Keratinocyte (primary cell): ENCODE measurements around the gene PEMT. TPM values are rescaled to one million over a fixed set of nuclear protein-coding genes. Genes with fewer than 3 reads are reported as not detected.

Experiments
- DNase-seq: peaks from one replicate; pipeline ENCODE4 v3.0.0-alpha.2; 2011; ENCODE audit warnings: low read depth, missing footprints, low spot score
- FAIRE-seq: peaks from 2 replicates; lab custom pipeline; 2011; peaks lifted over from hg19 to GRCh38; lab: Jason Lieb, UNC
- H2AFZ ChIP-seq: 2 replicates; pipeline ENCODE4 v1.6.0; 2012; ENCODE audit warnings: low read length, control low read depth, inconsistent platforms; ENCODE audit not compliant: control insufficient read depth
- H3K27ac ChIP-seq: 2 replicates; pipeline ENCODE4 v1.5.1; 2011; ENCODE audit warnings: low read length; ENCODE audit not compliant: control insufficient read depth, insufficient read depth
- H3K27me3 ChIP-seq: 3 replicates; pipeline ENCODE4 v1.6.0; 2011; ENCODE audit warnings: low read length; ENCODE audit not compliant: control insufficient read depth, insufficient read depth; ENCODE audit errors: extremely low read depth
- H3K36me3 ChIP-seq, 2 experiments: 2 replicates in 1 of 2; 3 replicates in 1 of 2; pipeline ENCODE4 v1.5.1; 2011; ENCODE audit warnings: low read length in 2 of 2, mild to moderate bottlenecking in 1 of 2; ENCODE audit not compliant: control insufficient read depth in 2 of 2, insufficient read depth in 2 of 2; ENCODE audit errors: extremely low read depth in 1 of 2
- H3K4me1 ChIP-seq: 3 replicates; pipeline ENCODE4 v1.5.1; 2011; ENCODE audit warnings: low read length; ENCODE audit not compliant: control insufficient read depth, insufficient read depth; ENCODE audit errors: extremely low read depth
- H3K4me2 ChIP-seq: 3 replicates; pipeline ENCODE4 v1.6.0; 2011; ENCODE audit warnings: low read depth, low read length; ENCODE audit not compliant: control insufficient read depth, insufficient read depth; ENCODE audit errors: extremely low read depth
- H3K4me3 ChIP-seq, 3 experiments: fragments of 200-600 bp in 1 of 3; sonication (generic) in 1 of 3; 2 replicates in 2 of 3; 3 replicates in 1 of 3; pipeline ENCODE4 v1.5.1; 2011 to 2016; ENCODE audit warnings: low read length in 3 of 3, mild to moderate bottlenecking in 3 of 3, control low read depth in 2 of 3, inconsistent platforms in 1 of 3, low read depth in 1 of 3, mixed read lengths in 1 of 3, mixed run types in 1 of 3, moderate library complexity in 1 of 3; ENCODE audit not compliant: control insufficient read depth in 2 of 3, insufficient read depth in 2 of 3; ENCODE audit errors: extremely low read depth in 1 of 3
- H3K79me2 ChIP-seq: 2 replicates; pipeline ENCODE4 v1.6.0; 2012; ENCODE audit warnings: low read length; ENCODE audit not compliant: control insufficient read depth, insufficient read depth
- H3K9ac ChIP-seq: 3 replicates; pipeline ENCODE4 v1.6.0; 2011; ENCODE audit warnings: low read length; ENCODE audit not compliant: control insufficient read depth, insufficient read depth; ENCODE audit errors: extremely low read depth
- H3K9me1 ChIP-seq: 3 replicates; pipeline ENCODE4 v1.6.0; 2011; ENCODE audit warnings: low read length; ENCODE audit not compliant: control insufficient read depth, insufficient read depth; ENCODE audit errors: extremely low read depth
- H3K9me3 ChIP-seq: 2 replicates; pipeline ENCODE4 v1.5.1; 2012; ENCODE audit warnings: low read depth, low read length; ENCODE audit not compliant: control insufficient read depth
- H4K20me1 ChIP-seq: 3 replicates; pipeline ENCODE4 v1.6.0; 2011; ENCODE audit warnings: low read length; ENCODE audit not compliant: control insufficient read depth, insufficient read depth; ENCODE audit errors: extremely low read depth
- CTCF ChIP-seq, 3 experiments: IDR thresholded peaks in 1 of 3; conservative IDR thresholded peaks in 1 of 3; optimal IDR thresholded peaks in 1 of 3; 2 replicates in 2 of 3; 3 replicates in 1 of 3; pipeline versions ENCODE3 to v1.5.1; 2011; ENCODE audit warnings: low read length in 3 of 3, mild to moderate bottlenecking in 3 of 3, moderate library complexity in 2 of 3, control low read depth in 1 of 3, inconsistent platforms in 1 of 3; ENCODE audit not compliant: insufficient read depth in 2 of 3; ENCODE audit errors: extremely low read depth in 1 of 3
- EZH2 ChIP-seq: IDR thresholded peaks from one replicate; pipeline ENCODE4 v1.6.1; 2012; ENCODE audit warnings: inconsistent platforms, mild to moderate bottlenecking, low read length, moderate library complexity
- dilution Hi-C: fragments of 300-500 bp; cut with MboI; formaldehyde crosslinking; loops from one replicate; pipeline ENCODE4 v1.7.0; 2020; ENCODE audit warnings: low sequenced_read_pairs; ENCODE audit not compliant: extremely low pct_ligation_motif_present
- polyA plus RNA-seq, 5 experiments: library from polyadenylated mRNA; depleted of rRNA in 3 of 5; stranded (reverse) in 3 of 5; stranded (forward) in 1 of 5; unstranded in 1 of 5; fragments of >200 nt; gene quantifications; 1 replicate in 1 of 5; 2 replicates in 3 of 5; 3 replicates in 1 of 5; pipeline versions ENCODE4 v1.2.1 to v1.2.3, GENCODE V29; 2011 to 2012; ENCODE audit warnings: missing spikeins in 2 of 5, low read depth in 1 of 5, low replicate concordance in 1 of 5

Gene PEMT
- polyA plus RNA-seq, 1 donor (not counting 4 experiments of a cell fraction or from before 2014, with no cell fraction given): 17.7 TPM

- H3K9me1 ChIP-seq: no peaks in the 10 kb centered on the region
- no peak overlapping the region for H3K27ac ChIP-seq
- H3K9me3 ChIP-seq: no peaks in the 10 kb centered on the region
- H3K79me2 ChIP-seq: no peaks in the 10 kb centered on the region
- H3K36me3 ChIP-seq: peaks cover 11 to 19% of the 10 kb centered on the region in 2 experiments
- peaks cover 17% of the 10 kb centered on the region for H3K27me3 ChIP-seq
- H3K4me2 ChIP-seq: no peak overlapping the region
- dilution Hi-C loops: no loop called here
- H3K4me1 ChIP-seq: peaks cover 9% of the 10 kb centered on the region
- TF ChIP-seq CTCF (optimal IDR thresholded peaks at IDR 0.05 in 1 of 3, IDR thresholded peaks at IDR 0.05 in 1 of 3, conservative IDR thresholded peaks at IDR 0.05 in 1 of 3; ENCODE audit: extremely low read depth in 1 of 3, insufficient read depth in 2 of 3, low read length in 3 of 3) (no peak), EZH2 (no peak)
- no peak overlapping the region for H2AFZ ChIP-seq
- no peak overlapping the region for H3K9ac ChIP-seq
- no peak overlapping the region for H3K4me3 ChIP-seq
- H4K20me1 ChIP-seq: peaks cover 5% of the 10 kb centered on the region
- FAIRE-seq: no peak
- DNase-seq: no peak
Measured at GRCh38 chr17:17491546-17491988, 99.9 kb downstream of the PEMT start.

GRCh38 chr17:17491031-17491471 is 100.5 kb downstream of the PEMT start:
- Histone ChIP-seq H3K27me3 (peaks cover 16% of the 10 kb centered on the region), H3K4me2 (no peak overlapping the region), H2AFZ (no peak overlapping the region), H3K27ac (no peak overlapping the region), H4K20me1 (peaks cover 5% of the 10 kb centered on the region), H3K4me1 (peaks cover 8% of the 10 kb centered on the region), H3K9me1 (no peaks in the 10 kb centered on the region), H3K79me2 (no peaks in the 10 kb centered on the region), H3K4me3 (no peak overlapping the region), H3K36me3 (peaks cover 11 to 19% of the 10 kb centered on the region in 2 experiments), H3K9ac (no peak overlapping the region), H3K9me3 (no peaks in the 10 kb centered on the region)
- DNase-seq (no peak), FAIRE-seq (no peak)
- dilution Hi-C loops: no loop called here
- no peak for TF ChIP-seq EZH2
- no peak for TF ChIP-seq CTCF (optimal IDR thresholded peaks at IDR 0.05 in 1 of 3, IDR thresholded peaks at IDR 0.05 in 1 of 3, conservative IDR thresholded peaks at IDR 0.05 in 1 of 3; ENCODE audit: extremely low read depth in 1 of 3, insufficient read depth in 2 of 3, low read length in 3 of 3)
